Measurements from ENCODE around the gene SYNPO2.

SYNPO2 gene

DNA sequence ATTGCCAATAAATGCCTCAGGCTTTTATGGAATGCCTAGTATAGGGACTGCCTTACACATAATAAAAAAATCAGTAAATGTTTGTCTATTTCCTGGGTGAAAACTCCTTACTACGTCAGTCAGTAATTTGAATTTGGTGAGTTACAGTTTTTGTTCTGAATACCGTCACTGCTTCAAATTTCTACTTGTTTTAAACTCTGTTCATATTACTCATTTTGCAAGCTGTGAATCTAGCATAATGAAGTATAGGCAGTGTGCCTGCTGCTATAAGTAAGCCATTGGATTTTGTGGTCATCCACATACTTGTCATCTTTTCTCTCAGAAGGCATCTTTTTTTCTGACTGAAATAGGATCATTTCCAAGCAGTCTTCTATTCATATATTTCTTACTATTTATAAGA is 43.1 kb downstream of the SYNPO2 start:
- DNase-seq (ENCODE audit: low spot score), result no peak

DNA sequence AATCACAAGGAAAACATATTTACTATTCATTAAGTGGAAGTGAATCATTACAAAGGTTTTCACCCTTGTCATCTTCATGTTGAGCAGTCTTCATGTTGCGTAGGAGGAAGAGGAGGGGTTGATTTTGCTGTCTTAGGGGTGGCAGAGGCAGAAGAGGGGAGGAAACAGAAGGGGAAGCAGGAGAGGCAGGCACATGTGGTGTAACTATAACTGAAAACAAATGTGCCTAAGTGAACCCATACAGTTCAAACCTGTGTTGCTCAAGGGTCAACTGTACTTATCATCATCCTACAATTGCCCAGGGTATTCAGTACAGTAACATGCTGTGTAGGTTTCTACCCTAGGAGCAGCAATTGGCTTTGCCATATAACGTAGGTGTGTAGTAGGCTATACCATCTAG is 47.2 kb downstream of the SYNPO2 start:
- DNase-seq (ENCODE audit: low spot score), result no peak

DNA sequence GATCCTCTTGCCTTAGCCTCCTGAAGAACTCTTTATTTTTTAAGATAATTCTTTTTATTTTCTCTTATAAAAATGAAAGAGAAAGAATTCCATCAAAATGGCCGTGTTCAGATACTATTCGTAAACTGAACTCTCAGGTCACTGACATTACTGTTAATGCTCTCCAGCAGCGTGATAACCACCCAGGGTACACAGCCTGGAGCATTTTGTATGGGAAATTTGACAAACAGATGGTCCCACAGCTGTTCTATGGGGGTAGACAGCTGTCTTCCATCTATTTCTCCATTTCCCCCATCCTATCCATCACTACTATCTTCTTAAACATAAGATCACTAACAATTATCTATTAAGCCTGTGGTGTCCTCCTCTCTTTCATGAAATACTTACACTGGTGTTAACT is 47.8 kb downstream of the SYNPO2 start:
- DNase-seq (ENCODE audit: low spot score), result no peak

DNA sequence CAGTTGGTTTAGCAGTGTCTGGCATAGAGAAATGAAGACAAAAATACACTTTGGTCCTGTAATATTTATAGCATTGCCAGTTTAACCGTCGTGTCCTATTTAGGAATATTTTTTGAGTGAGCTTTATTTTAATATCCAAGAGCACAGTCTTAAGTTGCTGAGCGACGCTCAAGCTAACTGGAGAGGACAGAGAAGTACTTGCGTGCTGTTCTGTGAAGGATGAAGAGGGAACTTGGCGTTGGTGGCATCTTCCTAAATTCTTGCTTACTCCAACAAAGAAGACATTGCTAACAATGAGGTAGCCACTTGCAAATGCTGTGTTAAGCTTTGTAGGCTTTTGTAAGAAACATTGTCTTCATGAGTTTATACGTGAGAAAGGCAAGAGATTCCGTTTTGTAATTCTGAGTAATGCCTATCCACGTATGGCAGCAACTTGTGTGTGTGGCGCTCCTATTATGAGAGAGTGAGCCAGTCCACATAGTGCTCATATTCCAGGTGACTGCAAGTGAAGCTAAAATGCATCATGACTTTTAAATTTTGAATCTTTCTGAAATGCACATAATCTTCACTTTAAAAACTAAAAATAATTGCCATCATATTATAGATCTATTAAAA is 50.6 kb downstream of the SYNPO2 start:
- DNase-seq (ENCODE audit: low spot score), result no peak

DNA sequence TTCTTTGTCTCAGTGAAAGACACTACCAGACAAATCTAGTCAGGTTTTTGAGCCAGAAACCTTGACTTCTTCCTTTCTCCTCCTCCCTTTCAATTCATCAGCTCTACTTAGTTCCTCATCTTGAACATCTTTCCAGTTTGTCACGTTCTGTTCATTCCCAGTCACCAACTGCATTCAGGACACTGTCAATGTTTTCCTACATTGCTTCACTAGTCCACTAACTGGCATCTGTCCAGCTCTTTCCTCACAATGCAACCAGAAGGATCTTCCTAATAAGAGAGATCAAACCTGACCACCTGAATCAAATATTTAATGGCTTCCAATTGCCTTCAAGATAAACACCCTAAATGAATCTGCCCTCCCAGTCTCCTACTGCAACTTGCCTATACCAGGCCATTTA is 52.5 kb downstream of the SYNPO2 start:
- no peak for DNase-seq (ENCODE audit: low spot score)

DNA sequence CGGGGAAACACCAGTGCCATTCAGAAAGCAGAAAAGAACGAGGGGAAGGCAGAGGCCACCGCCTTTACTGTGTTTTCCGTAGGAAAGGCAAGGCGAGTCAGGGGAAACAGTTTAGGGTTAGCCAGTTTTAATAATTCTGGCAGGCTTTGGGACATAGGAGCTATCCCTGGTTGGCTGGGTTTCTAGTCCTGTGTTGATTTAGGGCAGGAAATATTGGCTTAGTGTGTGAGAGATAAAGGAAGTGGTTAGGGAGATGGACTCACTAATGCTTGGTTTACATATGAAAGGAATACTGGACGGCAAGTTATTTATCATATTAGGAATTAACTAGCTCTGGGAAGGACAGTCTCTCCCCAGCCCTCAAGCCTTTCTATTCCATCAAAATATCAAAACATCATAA is 53.1 kb downstream of the SYNPO2 start:
- no peak for DNase-seq (ENCODE audit: low spot score)

DNA sequence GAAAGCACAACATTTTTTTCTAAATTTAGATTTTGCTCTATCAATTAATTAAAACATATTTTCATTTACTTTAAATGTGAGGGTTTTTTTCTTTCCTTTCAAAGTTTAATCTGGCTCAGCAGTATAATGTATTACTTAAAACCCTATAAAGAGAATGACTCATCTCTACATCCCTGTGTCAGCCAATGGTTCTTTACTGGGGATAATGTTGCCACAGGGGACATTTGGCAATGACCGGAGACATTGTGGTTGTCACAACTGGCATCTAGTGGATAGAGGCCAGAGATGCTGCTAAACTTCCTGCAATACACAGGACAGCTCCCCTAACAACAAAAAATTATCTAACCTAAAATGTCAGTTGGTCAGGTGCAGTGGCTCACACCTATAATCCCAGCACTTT is 53.8 kb downstream of the SYNPO2 start:
- no peak for DNase-seq (ENCODE audit: low spot score)

DNA sequence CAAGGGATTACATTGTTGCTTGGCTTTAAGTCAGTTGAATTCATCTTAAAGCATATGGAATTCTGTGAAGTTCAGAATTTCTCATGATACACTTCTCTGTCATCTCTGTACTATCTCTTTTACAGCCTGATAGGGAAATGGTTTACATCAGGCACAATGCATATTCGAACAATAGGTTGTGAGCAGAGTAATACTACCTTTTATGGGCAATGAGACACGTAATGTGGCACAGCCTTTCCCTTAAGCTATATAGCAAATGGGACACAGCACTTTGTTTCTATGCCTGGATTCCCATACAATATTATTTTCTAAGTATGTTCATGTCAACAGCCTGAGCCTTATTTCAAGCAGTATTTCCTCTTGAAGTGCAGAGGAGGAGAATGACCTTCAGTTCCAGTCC is 58.4 kb downstream of the SYNPO2 start:
- DNase-seq (ENCODE audit: low spot score), result no peak

DNA sequence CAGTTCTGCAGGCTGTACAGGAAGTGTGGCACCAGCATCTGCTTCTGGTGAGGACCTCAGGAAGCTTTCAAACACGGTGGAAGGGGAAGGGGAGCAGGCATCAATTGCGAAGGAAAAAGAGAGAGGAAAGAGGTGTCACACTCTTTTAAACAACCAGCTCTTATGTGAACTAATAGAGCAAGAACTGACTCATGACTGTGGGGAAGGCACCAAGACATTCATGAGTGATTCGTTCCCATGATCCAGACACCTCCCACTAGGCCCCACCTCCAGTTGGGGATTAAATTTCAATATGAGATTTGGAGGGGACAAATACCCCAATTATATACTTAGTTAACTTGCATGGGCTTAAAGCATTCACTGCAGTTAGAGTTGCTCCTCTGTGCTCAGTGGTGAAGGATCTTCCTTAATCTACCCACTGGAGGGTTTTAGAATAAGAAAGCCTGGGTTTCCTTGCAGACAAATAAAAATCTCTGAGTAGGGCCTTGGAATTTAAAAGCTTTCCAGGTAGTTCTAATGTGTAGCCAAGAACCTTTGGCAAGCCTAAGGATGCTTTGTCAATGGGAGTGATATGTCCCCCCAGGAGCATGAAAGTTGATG is 60.0 kb downstream of the SYNPO2 start:
- peak; percentile 6 for DNase-seq (ENCODE audit: low spot score)

DNA sequence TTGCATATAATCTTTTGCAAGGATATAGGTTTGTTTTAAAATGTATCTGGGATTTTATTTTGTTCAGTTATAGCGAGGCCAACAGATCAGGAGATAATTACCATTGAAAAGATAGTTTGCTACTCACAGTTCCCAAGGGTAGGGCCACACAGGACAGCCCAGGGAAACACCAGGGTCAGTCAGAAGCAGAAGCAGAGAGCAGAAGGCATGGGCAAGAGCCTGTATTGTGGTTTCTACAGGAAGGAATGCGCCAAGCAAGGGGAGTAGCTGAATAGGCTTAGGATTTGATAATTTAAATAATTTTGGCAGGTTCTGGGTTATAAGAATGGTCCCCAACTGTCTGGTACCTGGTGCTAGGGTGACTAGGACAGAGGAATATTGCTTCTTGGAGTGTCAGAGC is 61.6 kb downstream of the SYNPO2 start:
- DNase-seq (ENCODE audit: low spot score), result no peak

DNA sequence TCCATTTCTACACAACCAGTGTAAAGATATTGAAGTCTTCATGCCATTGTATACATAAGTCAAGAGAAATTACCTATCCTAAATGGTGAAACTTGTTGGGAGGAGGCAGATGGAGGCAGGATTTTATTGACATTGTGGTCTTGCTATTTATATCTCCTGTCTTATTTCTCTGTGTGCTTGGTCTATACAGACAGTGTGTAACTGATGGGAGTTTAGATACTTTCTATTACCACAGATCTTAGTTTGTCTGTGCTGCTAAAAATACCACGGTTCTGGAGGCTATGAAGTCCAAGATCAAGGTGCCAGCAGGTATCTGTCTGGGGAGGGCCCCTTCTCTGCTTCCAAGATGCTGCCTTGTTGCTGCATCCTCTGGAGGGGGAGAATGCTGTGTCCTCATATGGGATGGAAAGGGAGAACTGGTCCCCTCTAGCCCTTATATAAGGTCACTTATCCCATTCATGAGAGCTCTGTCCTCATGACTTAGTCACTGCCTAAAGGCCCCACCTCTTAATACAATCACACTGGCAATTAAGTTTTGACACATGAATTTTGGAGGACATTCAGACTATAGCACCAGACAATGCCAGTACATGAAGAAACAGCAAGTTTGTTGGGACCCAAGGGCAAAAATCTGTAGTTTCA is 62.4 kb downstream of the SYNPO2 start:
- no peak for DNase-seq (ENCODE audit: low spot score)

DNA sequence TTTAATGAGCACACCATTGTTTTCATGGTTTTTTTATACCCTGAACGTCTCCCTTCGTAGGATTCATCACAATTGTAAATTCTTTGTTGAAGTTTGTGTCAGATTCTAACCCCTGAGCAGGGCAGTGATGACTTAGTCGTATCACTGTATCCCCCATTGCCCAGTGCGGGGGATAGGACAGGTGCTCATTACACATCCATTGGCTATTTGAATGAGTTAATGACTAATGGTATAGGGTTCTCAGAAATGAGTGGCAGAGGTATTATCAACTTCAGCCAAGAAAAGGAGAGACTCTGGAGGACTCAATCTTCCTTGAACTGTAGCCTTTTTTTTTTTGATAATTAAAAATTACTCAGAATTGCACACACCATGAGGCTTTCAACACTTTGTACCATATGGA is 64.6 kb downstream of the SYNPO2 start:
- no peak for DNase-seq (ENCODE audit: low spot score)

DNA sequence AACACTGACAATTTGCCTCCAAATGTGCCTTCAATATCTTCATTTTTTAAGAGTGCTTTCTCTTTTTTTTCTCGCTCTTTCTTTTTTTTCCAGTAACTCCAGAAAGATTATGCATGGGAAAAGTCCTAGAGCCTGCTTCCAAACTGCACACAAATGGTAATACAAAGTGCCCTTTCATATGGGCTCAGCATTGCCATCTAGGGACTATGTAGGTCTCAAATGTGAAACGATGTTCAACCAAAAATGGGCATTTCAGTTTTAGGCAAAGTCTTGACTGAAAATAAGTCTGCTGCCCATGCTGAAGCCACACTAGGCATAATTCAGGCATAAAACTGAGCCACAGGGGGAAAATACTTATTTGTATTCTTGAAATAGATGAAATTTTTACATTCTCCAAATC is 65.6 kb downstream of the SYNPO2 start:
- peak; percentile 27 for DNase-seq (ENCODE audit: low spot score)

DNA sequence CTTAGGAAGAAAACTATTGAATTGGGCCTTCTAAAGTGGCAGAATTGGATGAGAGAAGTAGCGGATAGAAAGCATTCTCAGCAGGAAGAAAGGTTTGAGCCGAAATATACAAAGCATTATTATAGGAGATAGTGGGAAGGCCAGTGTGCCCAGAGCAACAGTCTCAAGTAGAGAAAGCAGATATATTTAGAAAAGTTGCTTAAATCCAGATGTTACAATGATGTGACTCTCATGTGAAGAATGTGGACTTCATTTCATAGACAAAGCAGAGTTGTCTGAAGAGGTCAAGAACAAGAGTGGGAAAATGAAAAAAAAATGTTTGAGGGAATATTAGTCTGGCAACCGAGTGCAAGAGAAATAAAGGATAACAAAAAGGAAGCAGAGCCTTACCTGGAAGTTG is 66.9 kb downstream of the SYNPO2 start:
- DNase-seq (ENCODE audit: low spot score), result no peak

DNA sequence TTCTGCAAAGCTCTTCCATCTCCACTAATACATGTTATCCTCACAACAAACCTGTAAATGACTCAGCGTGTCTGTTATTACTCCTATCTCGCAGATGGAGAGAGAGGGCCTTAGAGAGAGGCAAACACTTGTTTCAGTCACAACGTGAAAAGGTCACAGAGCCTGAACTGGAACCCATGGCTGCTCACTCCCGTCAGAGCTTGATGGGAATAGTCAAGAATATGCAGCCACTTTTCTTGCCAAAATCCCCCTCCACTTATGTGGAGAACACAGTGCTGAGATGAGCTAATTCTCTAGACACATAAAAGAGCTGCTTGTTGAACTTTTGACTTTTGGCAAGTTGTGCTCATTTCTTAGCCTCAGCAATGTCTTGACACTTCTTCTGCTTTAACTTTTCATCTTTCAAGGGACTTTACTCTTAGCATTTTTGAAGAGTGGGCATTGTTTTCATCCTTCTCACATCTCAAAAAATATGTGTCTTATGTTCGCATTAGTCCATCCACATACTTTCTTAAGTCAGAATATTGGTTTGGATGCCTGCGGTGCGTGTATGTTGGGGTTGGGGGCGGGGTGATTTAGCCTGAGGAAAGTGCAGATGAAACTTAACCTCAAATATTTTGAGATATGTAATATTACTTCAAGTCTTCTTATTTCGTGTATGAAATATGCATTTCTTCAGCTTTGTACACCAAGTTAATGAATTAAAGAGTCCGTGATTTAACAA is 69.2 kb downstream of the SYNPO2 start:
- DNase-seq (ENCODE audit: low spot score), result no peak

DNA sequence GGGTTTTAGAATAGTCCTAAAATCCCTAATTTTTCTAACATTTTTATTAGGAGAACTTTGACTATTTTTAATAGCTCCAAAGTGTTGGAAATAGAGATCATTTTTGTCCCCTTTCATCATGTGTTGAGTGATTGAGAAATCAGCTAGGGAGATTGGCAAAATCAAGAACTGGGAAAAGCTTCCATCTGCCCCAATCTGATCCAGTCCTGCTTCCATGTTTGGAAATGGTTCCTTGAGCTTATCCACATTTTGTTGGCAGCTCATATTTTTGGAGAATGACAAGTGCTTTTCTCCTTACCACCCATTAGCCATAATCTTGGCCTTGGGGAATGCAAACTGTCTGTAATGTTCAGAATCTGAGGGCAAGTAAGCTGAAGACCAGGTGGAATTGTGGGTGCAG is 73.9 kb downstream of the SYNPO2 start:
- DNase-seq (ENCODE audit: low spot score), result no peak

DNA sequence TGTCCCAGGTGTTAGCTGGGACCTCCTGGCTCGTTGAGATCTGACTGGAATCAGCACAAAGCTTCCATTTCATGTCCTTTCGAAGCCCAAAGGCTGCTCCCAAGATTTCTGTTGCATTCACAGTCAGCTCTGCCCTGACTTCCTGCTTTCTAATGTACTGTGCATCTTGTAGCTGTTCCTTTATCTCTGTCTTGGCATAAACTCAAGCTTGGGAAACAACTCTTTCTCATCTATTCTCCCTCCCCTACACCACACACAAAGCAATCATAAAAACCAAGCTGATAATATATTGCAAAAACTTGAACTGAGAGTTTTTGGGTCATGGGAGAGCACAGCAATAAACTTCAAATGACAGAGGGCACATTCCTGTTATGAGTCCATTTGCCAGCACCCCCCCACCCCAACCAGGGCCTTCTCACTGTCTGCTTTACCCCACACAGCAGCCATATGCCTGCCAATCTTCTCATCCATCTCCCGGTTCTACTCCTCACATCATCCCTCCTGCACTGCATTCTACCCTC is 76.3 kb downstream of the SYNPO2 start:
- no peak for DNase-seq (ENCODE audit: low spot score)

DNA sequence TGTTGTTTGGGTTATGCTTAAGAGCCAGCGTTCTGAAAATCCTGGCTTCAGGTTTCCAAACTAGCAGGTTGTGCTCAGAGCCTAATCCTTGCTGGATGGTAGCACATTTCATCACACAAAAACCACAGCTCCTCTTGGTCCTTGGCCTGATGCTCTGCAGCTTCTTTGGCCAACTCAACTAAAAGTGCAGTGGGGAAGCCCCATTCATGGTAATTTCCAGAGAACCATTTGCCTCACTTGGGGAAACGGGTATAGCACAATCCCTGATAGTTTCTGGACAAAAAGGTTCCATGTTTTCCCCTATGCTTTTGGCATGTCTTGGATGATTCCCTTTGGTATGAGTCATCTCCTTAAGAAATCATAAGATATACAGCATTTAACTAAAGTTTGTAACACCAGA is 78.7 kb downstream of the SYNPO2 start:
- no peak for DNase-seq (ENCODE audit: low spot score)

DNA sequence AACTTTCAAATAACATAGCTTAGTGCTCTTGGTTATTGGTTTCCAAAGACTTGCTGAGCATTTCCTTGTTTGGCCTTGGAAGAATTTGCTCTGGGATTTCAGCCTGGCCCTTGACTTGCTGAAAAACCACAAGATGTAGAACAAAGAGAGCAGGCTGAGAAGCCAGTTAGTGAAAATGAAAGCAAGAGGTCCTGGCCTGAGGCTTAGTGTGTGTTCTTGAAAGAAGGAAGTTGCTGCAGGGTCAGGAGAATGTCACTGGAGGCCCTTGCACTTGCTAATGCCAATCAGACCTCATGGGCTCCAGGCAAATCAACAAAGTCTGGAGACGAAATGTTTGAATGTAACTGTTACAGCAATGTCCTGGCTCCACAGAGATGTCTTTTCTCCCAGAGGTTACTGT is 79.4 kb downstream of the SYNPO2 start:
- no peak for DNase-seq (ENCODE audit: low spot score)

DNA sequence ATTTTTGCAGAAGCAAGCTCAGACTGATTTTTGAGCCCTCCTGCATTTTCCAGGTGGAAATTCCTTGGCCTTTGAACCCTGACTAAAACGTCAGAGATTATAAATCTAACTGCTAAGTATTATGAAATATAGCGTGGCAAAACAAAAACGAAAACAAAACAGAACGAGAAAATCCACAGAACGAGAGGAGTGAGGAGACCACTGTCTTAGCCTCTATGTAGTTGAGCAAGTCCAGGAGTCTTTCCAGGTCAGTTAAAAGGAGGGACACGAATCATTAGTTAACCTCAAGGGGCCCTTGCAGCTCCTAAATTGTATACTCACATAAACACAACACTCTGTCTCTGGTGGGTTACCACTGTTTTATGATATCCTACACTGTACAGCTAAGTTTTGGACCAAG is 80.2 kb downstream of the SYNPO2 start:
- no peak for DNase-seq (ENCODE audit: low spot score)

DNA sequence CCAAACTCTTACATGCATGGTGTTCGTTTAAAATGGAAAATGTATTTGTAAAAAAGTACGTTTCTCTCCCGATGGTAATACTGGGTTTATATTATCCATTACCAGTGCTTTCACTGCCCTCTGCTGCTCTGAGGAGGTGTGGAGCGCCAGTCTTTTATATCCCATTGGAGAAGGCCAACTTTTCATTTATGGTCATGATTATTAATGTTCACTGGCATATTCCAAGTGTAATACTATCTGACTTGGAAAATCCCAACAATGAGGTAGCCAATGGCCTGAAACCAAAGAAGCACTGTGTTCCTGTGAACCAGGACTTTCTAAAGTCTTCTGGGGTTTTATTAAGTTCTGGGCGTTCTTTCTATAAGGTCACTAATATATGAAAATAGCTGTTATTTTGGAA is 80.7 kb downstream of the SYNPO2 start:
- DNase-seq (ENCODE audit: low spot score), result peak; percentile 69

DNA sequence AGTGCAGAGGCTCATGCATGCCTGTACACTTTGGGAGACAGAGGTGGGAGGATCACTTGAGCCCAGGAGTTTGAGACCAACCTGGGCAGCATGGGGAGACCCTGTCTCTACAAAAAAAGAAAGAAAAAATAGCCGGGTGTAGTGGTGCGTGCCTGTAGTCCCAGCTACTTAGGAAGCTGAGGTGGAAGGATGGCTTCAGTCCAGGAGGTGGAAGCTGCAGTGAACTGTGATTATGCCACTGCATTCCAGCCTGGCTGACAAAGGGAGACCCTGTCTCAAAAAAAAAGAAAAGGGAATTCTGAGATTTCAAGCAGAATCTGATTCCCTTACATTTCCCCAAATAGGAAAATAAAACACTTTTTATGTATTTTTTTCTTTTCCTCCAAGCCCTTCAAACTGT is 83.5 kb downstream of the SYNPO2 start:
- DNase-seq (ENCODE audit: low spot score), result no peak

DNA sequence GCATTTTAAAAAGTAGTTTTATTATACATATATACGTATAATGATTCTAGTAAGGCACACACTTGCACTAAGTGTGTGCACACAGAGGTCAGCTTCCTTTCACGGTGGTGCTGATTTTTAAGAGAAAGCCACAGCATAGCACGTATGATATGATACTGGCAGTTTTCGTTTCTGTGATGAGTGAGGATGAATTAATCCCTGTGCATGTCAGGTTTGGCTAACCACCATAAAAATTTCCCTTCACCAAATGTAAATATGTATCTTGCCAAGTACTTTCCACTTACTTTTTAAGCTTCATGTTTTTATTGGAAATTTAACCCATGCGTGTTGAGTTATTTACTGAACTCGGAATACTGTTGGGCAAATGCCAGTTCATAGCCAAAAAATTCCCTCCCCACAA is 84.6 kb downstream of the SYNPO2 start:
- DNase-seq (ENCODE audit: low spot score), result no peak
